HCT116 (cell line): Measurements from ENCODE around the gene ARHGAP20. TPM values are rescaled to one million over a fixed set of nuclear protein-coding genes. Genes with fewer than 3 reads are reported as not detected.

ENCODE experiments used
- ATAC-seq: fragments of 200-7000 bp; cut with Tn5 transposase; 2 replicates; pipeline ENCODE4 v1.9.1; 2020; ENCODE audit warnings: mild to moderate bottlenecking, moderate library complexity
- BruUV-seq: library from RNA; stranded (reverse); fragments of 400-500 nt; replicated peaks from 2 replicates; lab custom pipeline; 2021; lab: Mats Ljungman, UMichigan
- CTCF ChIA-PET: fragments of 300-600 bp; sonication (Branson Sonifier 250); formaldehyde crosslinking; loops from one replicate; lab custom pipeline; 2021; ENCODE audit warnings: antibody characterized with exemption; lab: Charles Lee
- POLR2A ChIA-PET: fragments of 300-600, 350-600 bp; sonication (Branson Sonifier 250); formaldehyde crosslinking; loops from one replicate; lab custom pipeline; 2021; ENCODE audit warnings: antibody characterized with exemption; lab: Charles Lee
- RAD21 ChIA-PET, 2 experiments: fragments of 300-600 bp; sonication (Branson Sonifier 250); formaldehyde crosslinking; loops; one replicate each; lab custom pipeline; 2023; ENCODE audit warnings: low total read pairs in 2 of 2; ENCODE audit not compliant: uncharacterized antibody in 2 of 2, unreplicated experiment in 2 of 2, low non-redundant PET in 1 of 2; lab: Charles Lee
- DNase-seq: peaks from one replicate; pipeline ENCODE4 v3.0.0-alpha.2; 2010; ENCODE audit warnings: low read depth, low spot score
- H2AFZ ChIP-seq: fragments of 200-600 bp; shearing (Covaris generic), sonication (generic); 2 replicates; pipeline ENCODE4 v1.6.1; 2017; ENCODE audit warnings: low read depth, mixed run types, mixed read lengths, antibody characterized with exemption, low read length; ENCODE audit not compliant: poor library complexity, severe bottlenecking
- H3K27ac ChIP-seq: 2 replicates; pipeline ENCODE4 v1.5.1; 2012; ENCODE audit warnings: low read depth, low read length
- H3K27me3 ChIP-seq: fragments of 200-600 bp; sonication (generic); 2 replicates; pipeline ENCODE4 v1.6.1; 2016; ENCODE audit warnings: mixed run types, low read length, mixed read lengths; ENCODE audit not compliant: insufficient read depth
- H3K36me3 ChIP-seq, 2 experiments: fragments of 200-500 bp in 1 of 2; fragments of 200-600 bp in 1 of 2; sonication (Bioruptor generic) in 1 of 2; sonication (generic) in 1 of 2; 2 replicates each; pipeline versions ENCODE4 v1.5.1 to v1.6.1; 2014 to 2016; ENCODE audit warnings: low read length in 2 of 2, inconsistent platforms in 1 of 2, mixed read lengths in 1 of 2, mixed run types in 1 of 2; ENCODE audit not compliant: insufficient read depth in 2 of 2, control insufficient read depth in 1 of 2
- H3K4me1 ChIP-seq, 2 experiments: fragments of 200-600 bp in 1 of 2; sonication (generic) in 1 of 2; 2 replicates each; pipeline versions ENCODE4 v1.5.1 to v1.6.1; 2012 to 2017; ENCODE audit warnings: low read length in 2 of 2, inconsistent platforms in 1 of 2, mild to moderate bottlenecking in 1 of 2, mixed read lengths in 1 of 2, mixed run types in 1 of 2, moderate library complexity in 1 of 2; ENCODE audit not compliant: insufficient read depth in 2 of 2, control insufficient read depth in 1 of 2
- H3K4me2 ChIP-seq: fragments of 200-600 bp; sonication (generic); 2 replicates; pipeline ENCODE4 v1.6.1; 2017; ENCODE audit warnings: mixed run types, low read length, mixed read lengths
- H3K4me3 ChIP-seq, 2 experiments: fragments of 200-600 bp in 1 of 2; sonication (generic) in 1 of 2; replicated peaks in 1 of 2; 2 replicates each; pipeline ENCODE4 v1.5.1; 2011 to 2016; ENCODE audit warnings: low read length in 2 of 2, control low read depth in 1 of 2, low read depth in 1 of 2, mild to moderate bottlenecking in 1 of 2, mixed read lengths in 1 of 2, mixed run types in 1 of 2
- H3K79me2 ChIP-seq: fragments of 200-600 bp; sonication (generic); 2 replicates; pipeline ENCODE4 v1.6.1; 2017; ENCODE audit warnings: mild to moderate bottlenecking, mixed run types, low read length, moderate library complexity, mixed read lengths; ENCODE audit not compliant: insufficient read depth
- H3K9ac ChIP-seq: fragments of 200-600 bp; sonication (generic); 2 replicates; pipeline ENCODE4 v1.6.1; 2016; ENCODE audit warnings: low read length, mixed read lengths
- H3K9me2 ChIP-seq: fragments of 200-600 bp; sonication (generic), shearing (Covaris generic); 2 replicates; pipeline ENCODE4 v1.6.1; 2017; ENCODE audit warnings: mixed run types, mild to moderate bottlenecking, moderate library complexity; ENCODE audit not compliant: insufficient read depth
- H3K9me3 ChIP-seq, 2 experiments: fragments of 200-500 bp in 1 of 2; fragments of 200-600 bp in 1 of 2; sonication (Bioruptor generic) in 1 of 2; sonication (generic) in 1 of 2; 2 replicates each; pipeline ENCODE4 v1.6.1; 2014 to 2017; ENCODE audit warnings: low read length in 2 of 2, mixed read lengths in 2 of 2, inconsistent platforms in 1 of 2, low read depth in 1 of 2, mild to moderate bottlenecking in 1 of 2, mixed run types in 1 of 2, moderate library complexity in 1 of 2; ENCODE audit not compliant: control insufficient read depth in 1 of 2, insufficient read depth in 1 of 2
- H4K20me1 ChIP-seq: fragments of 200-600 bp; sonication (generic), shearing (Covaris generic); 2 replicates; pipeline ENCODE4 v1.6.1; 2017; ENCODE audit warnings: mixed run types, mild to moderate bottlenecking, moderate library complexity; ENCODE audit not compliant: insufficient read depth
- CBX3 ChIP-seq: IDR thresholded peaks from 2 replicates; pipeline ENCODE4 v1.6.1; 2012; ENCODE audit warnings: low read depth
- CTCF ChIP-seq, 3 experiments: fragments of 200-600 bp in 1 of 3; sonication (generic) in 1 of 3; IDR thresholded peaks in 2 of 3; conservative IDR thresholded peaks in 1 of 3; 2 replicates each; pipeline ENCODE4 v1.5.1; 2012 to 2017; ENCODE audit warnings: low read depth in 2 of 3, low read length in 2 of 3, antibody characterized with exemption in 1 of 3, borderline replicate concordance in 1 of 3, control low read depth in 1 of 3, mild to moderate bottlenecking in 1 of 3, mixed read lengths in 1 of 3, mixed run types in 1 of 3, moderate library complexity in 1 of 3; ENCODE audit not compliant: insufficient read depth in 1 of 3
- EGR1 ChIP-seq: IDR thresholded peaks from 2 replicates; pipeline ENCODE4 v1.6.1; 2012; ENCODE audit warnings: low read depth
- JUND ChIP-seq: IDR thresholded peaks from 2 replicates; pipeline ENCODE4 v1.6.1; 2012
- MAX ChIP-seq: IDR thresholded peaks from 2 replicates; pipeline ENCODE4 v1.6.1; 2012
- REST ChIP-seq: IDR thresholded peaks from 2 replicates; pipeline ENCODE4 v1.6.1; 2012; ENCODE audit warnings: low read depth
- SP1 ChIP-seq: IDR thresholded peaks from 2 replicates; pipeline ENCODE4 v1.6.1; 2012; ENCODE audit warnings: low read depth
- SRF ChIP-seq: IDR thresholded peaks from 2 replicates; pipeline ENCODE4 v1.6.1; 2012; ENCODE audit warnings: low read depth
- TCF7L2 ChIP-seq: IDR thresholded peaks from 2 replicates; pipeline ENCODE4 v1.7.0; 2011; ENCODE audit warnings: borderline replicate concordance, inconsistent platforms; ENCODE audit not compliant: insufficient read depth, insufficient read length; ENCODE audit errors: extremely low read depth
- ZBTB33 ChIP-seq: IDR thresholded peaks from 2 replicates; pipeline ENCODE4 v1.6.1; 2011; ENCODE audit warnings: mild to moderate bottlenecking, low read length, moderate library complexity; ENCODE audit not compliant: insufficient replicate concordance; ENCODE audit errors: extremely low read depth
- ZNF274 ChIP-seq: fragments of 200-500 bp; sonication (Bioruptor generic); IDR thresholded peaks from 2 replicates; pipeline ENCODE4 v1.6.1; 2014; ENCODE audit warnings: mild to moderate bottlenecking, low read depth, low read length, inconsistent platforms
- intact Hi-C: fragments of 100-400 bp; cut with micrococcal nuclease; formaldehyde crosslinking; loops from 2 replicates; pipeline ENCODE4 v1.10.0; 2022
- total RNA-seq: library from RNA; stranded (reverse); gene quantifications from one replicate; pipeline ENCODE4 v1.2.1, GENCODE V29; 2021; ENCODE audit not compliant: unreplicated experiment

The ARHGAP20 gene
- total RNA-seq, 1 experiment from 2014 or later, result not detected

- Histone ChIP-seq H3K9me2 (no peaks in the 10 kb centered on the region), H3K9ac (no peak overlapping the region), H3K79me2 (no peaks in the 10 kb centered on the region), H3K27ac (no peak overlapping the region), H3K27me3 (peaks cover 40% of the 10 kb centered on the region), H3K4me3 (no peak overlapping the region)
- ATAC-seq, result no peak
- DNase-seq, result no peak
- TF ChIP-seq CBX3 (no peak), REST (no peak), SRF (no peak), SP1 (no peak), CTCF (IDR thresholded peaks at IDR 0.05 in 2 of 3, conservative IDR thresholded peaks at IDR 0.05 in 1 of 3; ENCODE audit: borderline replicate concordance in 1 of 3, insufficient read depth in 1 of 3, low read depth in 2 of 3, low read length in 2 of 3) (no peak), MAX (no peak), ZNF274 (no peak), TCF7L2 (no peak), JUND (no peak), ZBTB33 (no peak), EGR1 (no peak)
- TF ChIP-seq, all 23 proteins: peak for 0
- no peak overlapping the region for H3K4me2 ChIP-seq
- BruUV-seq, result no TSS peak
- ChIA-PET RAD21 (no interaction called here), CTCF (no interaction called here), POLR2A (no interaction called here)
- no peaks in the 10 kb centered on the region for H3K4me1 ChIP-seq
- H3K9me3 ChIP-seq, result no peaks in the 10 kb centered on the region; a peak in 2 of 4 replicates
- H2AFZ ChIP-seq, result no peak overlapping the region
- intact Hi-C loops, result no loop called here
- H3K36me3 ChIP-seq, result no peaks in the 10 kb centered on the region
- H4K20me1 ChIP-seq, result no peaks in the 10 kb centered on the region
These were observed 110.3 kb downstream of the ARHGAP20 start for GRCh38 chr11:110601936-110602335.
